Endothelial cell of hepatic sinusoid (primary cell): ENCODE measurements around the gene SFI1.

ENCODE experiments used
- in situ Hi-C: cut with HindIII; loops from 2 replicates; pipeline ENCODE4 v1.10.0; 2017; ENCODE audit warnings: low sequenced_read_pairs

The SFI1 gene

DNA sequence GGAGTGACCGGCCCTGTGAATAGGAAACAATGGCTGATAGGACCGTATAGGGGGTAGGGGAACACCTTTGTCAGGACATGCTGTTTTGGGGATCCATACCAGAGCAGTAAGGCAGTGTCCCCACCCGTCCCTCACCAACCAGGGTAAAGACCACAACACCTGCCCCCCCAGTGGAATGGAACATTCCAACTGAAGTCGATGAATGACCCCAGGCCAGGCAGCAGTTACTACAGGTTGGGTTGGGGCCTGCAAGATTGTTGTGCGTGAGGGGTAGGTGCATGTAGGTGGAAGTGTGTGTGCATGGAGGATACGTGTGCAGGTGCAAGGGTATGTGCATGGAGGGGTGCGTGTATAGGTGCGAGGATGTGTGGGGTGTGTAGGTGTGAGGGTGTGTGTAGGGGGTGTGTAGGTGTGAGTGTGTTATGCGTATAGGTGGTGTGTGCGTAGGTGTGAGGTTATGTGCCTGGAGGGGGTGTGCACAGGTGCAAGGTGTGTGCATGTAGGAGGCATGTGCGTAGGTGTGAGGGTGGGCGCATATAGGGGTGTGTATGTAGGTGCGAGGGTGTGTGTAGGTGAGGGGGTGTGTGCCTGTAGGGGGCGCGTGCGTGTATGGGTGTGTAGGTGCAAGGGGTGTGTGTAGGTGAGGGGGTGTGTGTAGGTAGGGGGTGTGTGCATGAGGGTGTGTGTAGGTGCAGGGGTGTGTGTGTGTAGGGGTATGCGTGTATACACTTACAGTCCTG, 132.8 kb downstream of the SFI1 start:
- in situ Hi-C loops: no loop called here

DNA sequence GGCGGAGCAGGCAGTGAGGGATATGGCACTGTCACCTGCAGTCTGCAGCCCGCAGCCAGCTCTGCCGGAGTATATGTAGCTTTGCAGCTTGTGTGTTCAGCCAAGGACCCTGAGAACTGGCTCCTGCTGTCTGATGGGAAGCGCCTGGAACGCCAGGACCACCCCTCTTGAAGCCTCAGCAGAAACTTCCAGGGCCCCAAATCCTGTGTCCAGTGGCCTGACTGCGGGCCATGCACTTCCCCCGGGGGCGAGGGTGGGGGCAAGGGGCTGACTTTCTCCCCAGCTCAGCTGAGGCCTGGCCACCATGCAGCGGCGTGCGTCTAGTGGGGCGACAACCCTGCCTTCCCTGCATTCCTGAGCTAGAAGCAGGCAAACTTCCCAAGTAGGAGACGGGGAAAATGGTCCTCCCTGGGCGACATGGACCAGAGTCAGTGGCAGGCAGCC, 133.4 kb downstream of the SFI1 start:
- in situ Hi-C loops: no loop called here

DNA sequence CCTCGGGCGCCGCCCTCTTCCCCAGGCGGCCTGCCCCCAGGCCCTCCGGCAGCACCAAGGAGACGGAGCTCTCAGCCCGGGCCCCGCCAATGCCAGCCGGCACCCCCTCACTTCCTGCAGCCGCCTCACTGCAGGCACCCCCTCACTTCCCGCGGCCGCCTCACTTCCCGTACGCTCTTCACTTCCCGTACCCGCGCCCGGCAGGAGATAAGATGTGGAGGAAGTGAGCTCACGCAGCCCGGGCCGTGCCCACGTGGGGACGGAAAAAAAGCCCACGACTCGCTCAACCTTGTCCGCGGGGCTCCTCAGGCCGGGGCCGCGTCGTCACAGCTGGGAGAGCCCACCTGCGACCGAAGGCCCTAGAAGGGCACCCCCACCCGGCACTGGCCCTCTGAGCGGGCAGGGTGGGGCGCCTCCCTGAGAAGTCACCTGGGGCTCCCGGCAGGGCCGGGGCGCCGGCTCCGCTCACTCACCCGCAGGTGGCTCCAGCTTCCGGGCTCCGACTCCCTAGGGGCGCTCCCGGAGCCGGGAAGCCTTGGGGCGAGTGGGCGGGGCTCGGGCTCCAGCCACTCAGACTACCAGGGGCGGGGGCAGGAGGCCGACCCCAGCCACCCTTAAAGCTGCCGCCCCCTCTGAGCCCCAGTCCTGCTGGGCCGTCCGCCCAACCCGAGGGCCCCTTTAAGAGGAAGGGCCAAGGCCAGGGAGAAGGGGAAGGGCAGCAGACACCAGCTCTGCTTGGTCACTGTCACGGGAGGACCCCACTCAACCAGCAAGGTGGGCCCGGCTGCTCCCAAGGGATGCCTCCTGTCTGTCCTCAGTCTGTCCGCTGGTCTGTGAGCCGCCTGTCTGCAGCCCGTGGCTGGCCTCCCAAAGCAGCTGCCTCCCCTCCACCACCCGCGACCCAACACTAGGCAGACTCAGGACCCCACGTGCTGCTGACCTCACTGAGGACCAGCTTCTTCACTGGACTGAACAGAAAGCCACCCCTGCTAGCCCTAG, 134.3 kb downstream of the SFI1 start:
- in situ Hi-C loops: no loop called here

DNA sequence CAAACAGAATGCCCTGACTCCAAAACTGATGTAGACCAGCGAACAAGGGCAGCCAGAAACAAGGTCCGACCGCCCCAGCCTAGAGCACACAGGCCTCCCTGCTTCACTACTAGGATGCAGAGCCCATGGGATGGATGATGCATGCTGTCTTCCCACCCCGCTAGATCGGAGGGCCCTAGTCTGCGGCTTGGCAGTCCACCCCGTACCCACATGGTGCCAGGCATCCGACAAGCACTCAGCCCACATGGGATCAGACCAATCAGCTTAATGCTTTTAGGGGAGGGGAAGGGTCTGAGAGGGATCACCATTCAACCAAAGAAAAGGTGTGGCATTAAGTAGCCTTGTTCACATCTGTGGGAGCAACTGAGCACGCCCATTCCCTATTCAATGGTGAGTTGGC, 135.1 kb downstream of the SFI1 start:
- in situ Hi-C loops: no loop called here

DNA sequence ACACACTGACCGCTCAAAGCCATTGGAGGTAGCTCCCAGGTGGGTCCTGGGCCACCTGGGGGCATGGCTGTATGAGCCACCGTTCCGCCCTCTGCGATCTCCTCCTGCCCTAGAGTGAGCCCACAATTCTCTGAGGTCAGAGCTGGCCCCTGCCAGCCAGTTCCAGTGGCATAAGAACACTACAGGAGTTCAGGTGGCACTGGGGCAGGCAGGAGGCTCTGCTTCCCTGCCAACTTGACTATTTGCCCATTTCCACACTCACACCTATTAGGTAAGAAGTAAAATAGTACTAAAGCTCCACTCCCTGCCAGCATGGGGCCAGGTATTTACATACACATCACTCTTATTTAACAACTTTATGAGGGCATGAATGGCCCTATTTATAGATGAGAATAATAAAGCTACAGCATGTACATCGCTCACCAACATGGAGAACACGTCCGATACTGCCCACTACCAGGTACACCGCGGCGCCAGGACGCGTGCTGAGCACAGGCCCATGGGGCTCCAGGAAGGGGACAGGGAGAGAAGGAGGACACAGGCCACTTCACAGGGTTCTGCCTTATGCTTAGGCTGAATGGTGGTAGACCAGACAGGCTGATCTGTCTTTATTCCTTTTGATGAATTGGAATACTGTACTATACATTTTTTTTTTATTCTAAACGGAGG, 139.4 kb downstream of the SFI1 start:
- in situ Hi-C loops: no loop called here

DNA sequence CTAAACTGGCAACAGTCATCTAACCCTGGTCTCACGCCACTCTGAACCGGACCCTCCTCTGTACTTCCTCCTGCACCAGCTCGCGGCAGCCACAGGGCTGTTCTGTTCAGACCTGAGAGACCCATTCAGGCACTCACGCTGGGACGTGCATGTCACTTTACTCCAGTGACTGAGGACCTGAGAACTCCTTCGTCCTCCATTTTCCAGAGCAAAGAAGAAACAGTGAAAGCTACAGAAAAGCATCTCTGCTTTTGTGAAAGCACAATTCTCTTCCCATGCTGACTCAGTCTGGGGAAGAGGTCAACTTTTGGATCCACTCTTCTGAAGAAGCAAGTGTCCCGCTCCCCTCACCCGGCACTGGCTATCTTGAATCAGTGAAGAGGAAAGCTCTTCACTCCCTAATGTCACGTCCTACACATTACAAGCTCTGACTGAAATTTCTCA, 141.1 kb downstream of the SFI1 start:
- in situ Hi-C loops: no loop called here

DNA sequence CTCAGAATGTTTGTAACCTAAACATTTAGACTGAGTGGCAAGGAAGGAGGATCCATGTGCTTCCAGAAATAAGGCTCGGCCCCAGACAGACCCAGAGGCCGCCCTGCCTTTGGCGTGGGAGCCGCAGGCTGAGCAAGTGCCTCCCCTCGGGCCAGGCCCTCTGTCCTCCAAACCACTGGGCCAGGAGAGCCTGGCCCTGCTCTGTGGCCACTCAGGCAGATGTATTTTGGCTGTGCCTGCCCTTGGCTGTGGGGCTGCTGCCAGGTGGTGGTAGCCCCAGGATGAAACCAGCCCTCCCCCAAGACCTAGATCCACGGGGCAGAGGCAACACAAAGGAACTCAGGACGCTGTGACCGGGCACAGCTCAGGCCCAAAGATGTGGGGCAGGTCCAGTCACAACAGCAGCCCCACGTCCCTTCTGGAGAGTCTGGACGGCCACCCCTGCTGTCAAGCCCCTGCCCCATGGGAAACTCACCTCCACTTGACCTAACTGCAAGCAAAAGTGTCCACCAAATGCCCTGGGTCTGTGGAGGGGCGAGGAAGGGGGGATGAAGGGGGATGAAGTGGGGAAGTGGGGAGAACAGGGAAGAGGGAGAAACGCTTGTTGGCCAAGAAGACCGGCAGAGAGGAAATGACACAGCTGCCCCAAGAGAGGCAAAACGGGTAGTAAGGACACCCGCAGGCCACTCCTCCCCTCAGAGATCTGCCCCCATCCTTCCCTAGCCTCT, 141.7 kb downstream of the SFI1 start:
- in situ Hi-C loops: no loop called here

DNA sequence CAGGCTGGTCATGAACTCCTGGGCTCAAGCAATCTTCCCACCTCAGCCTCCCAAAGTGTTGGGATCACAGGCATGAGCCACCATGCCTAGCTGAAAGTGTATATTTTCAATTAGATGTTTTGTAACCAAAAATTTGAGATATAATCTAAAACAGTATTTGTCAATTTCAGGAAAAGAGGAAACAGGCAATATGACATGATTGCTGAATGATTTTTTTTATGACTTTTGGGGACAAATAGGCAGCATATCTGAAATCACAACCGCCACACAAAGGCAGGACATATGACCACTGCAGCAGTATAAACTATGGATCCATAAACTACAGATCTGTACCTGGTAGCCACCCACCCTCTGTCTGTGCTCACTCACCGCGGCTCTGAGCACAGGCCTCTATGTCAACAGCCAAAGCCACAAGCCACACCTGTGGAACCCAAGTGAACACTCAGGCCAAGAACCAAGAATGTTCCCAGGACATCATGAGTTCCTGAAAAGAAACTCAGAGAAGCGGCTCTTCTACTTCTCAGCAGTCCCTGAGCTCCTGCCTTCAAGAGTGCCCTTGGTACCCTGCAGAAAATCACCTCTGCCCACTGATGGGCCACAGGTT, 143.2 kb downstream of the SFI1 start:
- in situ Hi-C loops: no loop called here

DNA sequence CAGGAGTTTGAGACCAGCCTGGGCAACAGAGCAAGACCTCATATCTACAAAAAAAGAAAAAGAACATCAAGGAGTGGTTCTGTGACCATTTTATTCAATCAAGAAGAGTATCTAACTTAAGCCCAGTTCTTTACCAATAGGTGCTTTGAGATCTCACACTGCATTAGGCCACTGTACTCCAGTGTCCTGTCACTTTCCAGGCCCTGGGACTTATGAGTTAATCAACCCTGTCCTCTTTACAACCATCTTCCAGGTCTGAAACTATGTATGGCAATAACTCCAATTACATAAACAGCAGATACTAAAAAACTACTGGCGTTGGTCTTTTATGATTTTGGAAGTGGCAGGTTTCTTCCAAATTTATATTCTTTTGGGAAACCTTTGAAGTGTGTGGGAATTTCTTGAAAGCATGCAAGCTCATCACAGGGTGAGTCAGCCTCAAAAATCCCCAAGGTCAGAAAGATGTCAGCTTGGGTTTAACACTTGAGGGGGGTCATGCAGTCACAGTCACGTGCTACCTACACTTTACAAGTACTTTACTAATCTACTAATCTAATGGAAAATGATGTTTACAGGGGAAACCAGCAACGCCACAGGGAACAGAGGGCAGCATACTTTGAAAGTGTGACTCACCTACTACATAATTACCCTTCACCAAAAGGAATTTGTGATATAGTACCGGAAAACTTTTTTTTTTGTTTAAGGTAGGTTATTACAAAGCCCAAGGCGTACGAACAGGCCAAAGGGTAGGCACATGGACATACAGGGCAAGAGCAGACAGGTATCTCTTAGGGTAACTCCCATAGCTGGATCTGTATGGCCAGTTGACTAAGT, 150.1 kb downstream of the SFI1 start:
- in situ Hi-C loops: no loop called here

DNA sequence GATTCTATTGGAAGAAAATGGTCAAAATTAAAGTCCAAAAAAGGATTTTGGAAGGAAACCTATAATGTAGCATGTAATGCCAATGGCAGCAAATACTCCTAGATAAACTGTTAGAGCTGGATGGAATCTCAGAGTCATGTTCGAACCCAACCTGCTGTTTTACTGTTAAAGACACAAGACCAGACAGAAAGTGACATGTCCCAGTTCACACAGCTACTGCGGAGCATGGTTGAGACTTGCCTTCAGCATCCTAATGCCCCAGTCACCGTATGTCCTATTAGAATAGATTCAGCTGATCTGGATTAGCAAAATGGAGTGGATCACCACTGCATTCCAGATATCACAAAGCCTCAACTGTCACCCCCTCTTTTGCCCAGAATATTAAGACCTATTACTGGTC, 150.7 kb downstream of the SFI1 start:
- in situ Hi-C loops: no loop called here

DNA sequence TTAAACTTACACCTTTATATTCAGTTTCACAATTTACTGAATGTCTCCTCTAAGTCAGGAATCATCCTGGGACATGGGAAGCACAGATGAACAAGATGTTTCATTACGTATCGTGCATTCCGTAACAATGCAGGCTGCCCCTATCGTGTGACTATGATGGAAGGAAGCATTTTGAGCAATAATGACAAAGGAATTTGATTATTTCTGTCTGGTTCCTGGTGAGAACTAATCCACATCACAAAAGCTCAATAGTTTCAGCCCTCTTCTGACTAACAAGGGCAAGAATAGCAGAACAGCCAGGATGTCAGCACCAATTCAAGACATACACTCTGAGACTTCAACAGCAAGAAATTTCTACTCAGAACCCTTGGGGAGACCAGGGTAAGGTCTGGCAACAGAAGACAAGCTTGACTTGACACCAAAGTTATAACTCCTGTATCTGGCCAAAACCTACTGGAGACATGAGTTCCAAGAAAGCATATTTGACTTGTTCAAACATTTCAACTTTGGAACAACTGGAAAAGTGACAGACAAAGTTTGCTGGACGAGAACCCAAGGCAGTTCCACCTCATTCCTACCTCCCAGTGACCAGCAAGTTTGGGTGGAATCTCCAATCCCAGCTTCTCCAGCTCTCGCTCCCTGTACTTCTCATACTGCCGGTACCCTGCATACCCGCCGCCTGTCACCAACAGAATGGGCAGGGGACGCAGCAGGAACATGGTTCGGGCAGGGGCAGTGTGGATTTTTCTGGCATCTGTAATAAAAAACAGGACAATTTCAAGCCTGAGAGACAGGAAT, 151.4 kb downstream of the SFI1 start:
- in situ Hi-C loops: no loop called here

DNA sequence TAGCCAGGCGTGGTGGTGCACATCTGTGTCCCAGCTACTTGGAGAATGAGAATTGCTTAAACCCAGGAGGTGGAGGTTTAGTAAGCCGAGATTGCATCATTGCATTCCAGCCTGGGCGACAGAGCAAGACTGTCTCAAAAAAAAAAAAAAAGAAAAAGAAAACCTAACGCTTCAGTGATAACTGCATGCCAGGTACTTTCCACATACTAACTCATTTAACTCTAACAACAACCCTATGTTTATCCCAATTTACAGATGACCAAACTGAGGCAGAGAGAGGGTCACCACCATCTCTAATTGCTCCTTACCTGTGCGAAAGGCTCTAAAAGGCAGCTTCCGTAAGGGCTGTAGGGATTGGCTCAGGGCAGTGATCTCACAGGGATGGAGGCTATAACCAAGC, 154.1 kb downstream of the SFI1 start:
- in situ Hi-C loops: no loop called here

DNA sequence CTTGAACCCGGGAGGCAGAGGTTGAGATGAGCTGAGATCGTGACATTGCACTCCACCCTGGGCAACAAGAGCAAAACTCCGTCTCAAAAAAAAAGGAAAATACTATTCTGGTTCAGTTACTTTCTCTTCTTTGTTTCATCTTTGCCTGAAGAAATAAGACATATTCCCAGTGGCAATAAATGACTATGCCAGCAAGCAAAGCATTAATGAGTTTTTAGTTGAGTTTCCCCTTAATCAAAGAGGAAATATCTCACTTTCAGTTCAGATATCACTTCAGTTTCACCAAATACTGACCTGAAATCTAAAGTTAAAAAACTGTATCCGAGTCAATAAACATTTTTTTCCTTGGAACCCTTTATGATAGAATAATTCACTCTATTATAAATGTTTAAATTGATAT, 155.3 kb downstream of the SFI1 start:
- in situ Hi-C loops: no loop called here

DNA sequence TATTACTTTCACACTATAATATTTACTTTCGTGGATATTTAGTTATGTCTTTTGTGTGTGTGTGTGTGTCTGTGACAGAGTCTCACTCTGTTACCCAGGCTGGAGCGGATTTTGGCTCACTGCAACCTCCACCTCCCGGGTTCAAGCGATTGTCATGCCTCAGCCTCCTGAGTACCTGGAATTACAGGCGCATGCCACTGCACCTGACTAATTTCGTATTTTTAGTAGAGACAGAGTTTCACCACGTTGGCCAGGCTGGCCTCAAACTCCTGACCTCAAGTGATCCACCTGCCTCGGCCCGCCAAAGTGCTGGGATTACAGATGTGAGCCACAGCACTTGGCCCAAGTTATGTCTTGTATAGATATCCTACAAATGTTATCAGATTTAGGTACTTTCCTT, 155.8 kb downstream of the SFI1 start:
- in situ Hi-C loops: no loop called here

DNA sequence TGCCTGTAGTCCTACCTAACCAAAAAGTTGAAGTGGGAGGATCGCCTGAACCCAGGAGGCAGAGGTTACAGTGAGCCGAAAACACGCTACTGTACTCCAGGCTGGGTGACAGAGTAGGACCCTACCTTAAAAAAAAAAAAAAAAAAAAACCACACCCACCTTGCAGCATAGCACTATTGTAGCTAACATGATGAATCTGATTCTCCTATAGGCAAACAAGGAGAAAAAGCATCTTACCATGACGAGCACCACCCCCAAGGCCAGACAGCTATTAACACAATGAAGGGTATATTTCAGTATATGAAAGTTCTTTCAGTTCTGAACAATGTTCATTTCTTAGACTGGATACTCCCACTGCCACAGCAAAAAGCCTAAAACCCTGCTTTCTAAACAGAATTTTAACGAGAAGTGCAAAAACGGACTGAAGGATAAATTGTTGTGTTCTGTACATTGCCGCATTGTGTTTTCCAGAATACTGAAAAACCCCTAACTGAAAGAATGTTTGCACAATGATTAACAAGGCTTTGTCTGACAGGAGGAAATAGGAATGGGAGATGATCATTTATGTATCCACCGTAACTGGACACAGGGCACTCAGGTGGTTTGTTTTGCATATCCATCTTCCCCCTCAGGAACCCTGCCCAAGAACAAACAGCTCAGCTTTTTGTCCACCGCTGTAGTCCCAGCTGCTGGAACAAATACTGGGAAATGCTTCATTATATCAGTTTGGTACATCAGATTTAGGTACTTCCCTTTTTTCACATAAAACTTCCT, 156.8 kb downstream of the SFI1 start:
- in situ Hi-C loops: no loop called here

DNA sequence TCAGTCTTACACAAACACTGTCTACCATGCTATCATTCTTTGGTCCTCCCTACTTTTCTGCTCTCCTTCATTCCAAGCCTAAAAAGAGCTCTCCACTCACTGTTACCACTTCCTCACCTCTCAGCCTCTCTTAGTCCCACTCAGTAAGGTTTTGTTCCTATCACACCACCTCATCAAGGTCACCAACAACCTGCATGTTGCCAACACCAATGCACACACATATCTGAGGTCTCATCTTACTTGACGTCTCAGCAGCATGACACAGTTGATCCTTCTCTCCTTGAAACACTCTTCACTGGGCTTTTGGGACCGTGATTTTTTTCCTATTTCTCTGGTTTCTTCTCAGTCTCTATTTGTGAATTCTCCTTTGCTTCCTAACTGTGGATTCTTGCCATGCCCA, 157.6 kb downstream of the SFI1 start:
- in situ Hi-C loops: no loop called here

DNA sequence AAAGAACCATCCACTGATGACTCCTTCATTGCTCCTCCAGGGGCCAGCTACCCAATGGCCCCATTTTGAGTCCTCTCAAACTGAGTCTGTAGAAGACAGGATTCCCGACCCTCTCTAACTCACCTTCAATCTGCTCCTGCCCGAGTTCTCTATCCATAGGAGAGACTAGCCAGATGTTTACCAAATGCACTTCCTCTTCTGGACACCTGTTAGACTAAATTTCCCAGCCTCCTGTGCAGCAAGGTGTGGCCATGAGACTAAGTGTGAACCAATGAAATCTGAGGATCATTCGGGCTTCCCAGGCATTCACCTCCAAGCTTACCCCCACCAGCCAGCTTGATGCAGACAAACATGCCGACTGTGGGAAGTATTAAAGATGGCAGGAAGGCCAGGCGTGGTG, 158.1 kb downstream of the SFI1 start:
- in situ Hi-C loops: no loop called here

DNA sequence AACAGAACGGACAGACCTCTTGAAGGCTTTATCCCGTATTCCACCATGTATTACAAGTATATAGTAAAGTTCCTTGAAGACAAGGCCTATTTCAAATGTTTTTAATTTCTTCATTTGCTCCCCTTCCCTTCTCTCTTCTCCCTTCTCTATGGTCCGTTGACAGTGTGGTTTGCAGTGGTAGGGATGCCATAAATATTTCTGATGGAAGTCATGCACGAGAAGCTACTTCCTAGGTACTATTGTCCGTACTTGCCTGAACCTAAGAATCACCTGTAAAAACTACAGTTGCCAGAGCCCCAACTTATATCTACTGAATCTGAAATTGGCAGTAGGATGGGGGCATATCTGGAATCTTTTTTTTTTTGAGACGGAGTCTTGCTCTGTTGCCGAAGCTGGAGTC, 162.9 kb downstream of the SFI1 start:
- in situ Hi-C loops: no loop called here
